D721Med (cell line): ENCODE data around the gene SMAD3.

Source experiments
- DNase-seq: peaks from one replicate; pipeline ENCODE4 v3.0.0; 2011; ENCODE audit warnings: low spot score; ENCODE audit not compliant: insufficient read length
- FAIRE-seq: peaks from 2 replicates; lab custom pipeline; 2011; peaks lifted over from hg19 to GRCh38; lab: Jason Lieb, UNC
- CTCF ChIP-seq: IDR thresholded peaks from 2 replicates; pipeline ENCODE4 v1.5.1; 2012; ENCODE audit warnings: mild to moderate bottlenecking, control low read depth; ENCODE audit not compliant: insufficient read depth; ENCODE audit errors: missing control alignments

Gene SMAD3

GRCh38 chr15:67114846-67115585, 49.6 kb downstream of the SMAD3 start:
- FAIRE-seq: no peak
- TF ChIP-seq CTCF: no peak
- no peak for DNase-seq

- FAIRE-seq (no peak), DNase-seq (no peak)
- TF ChIP-seq CTCF: no peak
Observed at GRCh38 chr15:67115586-67115969, 50.2 kb downstream of the SMAD3 start.

- no peak for TF ChIP-seq CTCF
- FAIRE-seq (no peak), DNase-seq (no peak)
Observed at GRCh38 chr15:67116742-67117141, 51.3 kb downstream of the SMAD3 start.

GRCh38 chr15:67117370-67117769, 52.0 kb downstream of the SMAD3 start:
- no peak for TF ChIP-seq CTCF
- FAIRE-seq: no peak
- no peak for DNase-seq

- DNase-seq: no peak
- TF ChIP-seq CTCF: no peak
- no peak for FAIRE-seq
Observed at GRCh38 chr15:67118808-67119207, 53.4 kb downstream of the SMAD3 start.

- no peak for DNase-seq
- no peak for TF ChIP-seq CTCF
- FAIRE-seq: no peak
Observed at GRCh38 chr15:67119238-67119846, 53.9 kb downstream of the SMAD3 start.
